Sigmoid colon (tissue), 7 donors: ENCODE measurements around the gene USH1G. TPM values are rescaled to one million over a fixed set of nuclear protein-coding genes. Genes with fewer than 3 reads are reported as not detected.

ENCODE experiments used
- DNase-seq: peaks from one replicate; pipeline ENCODE4 v3.0.0-alpha.2; 2019
- H3K27ac ChIP-seq, 4 donors: fragments of 200-600 bp; sonication (generic); one replicate each; pipeline ENCODE4 v1.5.1; 2016 to 2019; ENCODE audit warnings: mild to moderate bottlenecking in 1 of 4
- H3K27me3 ChIP-seq, 3 donors: fragments of 200-600 bp; sonication (generic); one replicate each; pipeline ENCODE4 v1.5.1; 2019; ENCODE audit warnings: mild to moderate bottlenecking in 1 of 3
- H3K36me3 ChIP-seq, 4 donors: fragments of 200-600 bp; sonication (generic); one replicate each; pipeline ENCODE4 v1.5.1; 2016 to 2019
- H3K4me1 ChIP-seq, 4 donors: fragments of 200-600 bp; sonication (generic); one replicate each; pipeline ENCODE4 v1.5.1; 2017 to 2019
- H3K4me3 ChIP-seq, 4 donors: fragments of 200-600 bp; sonication (generic); one replicate each; pipeline ENCODE4 v1.5.1; 2017 to 2019; ENCODE audit warnings: mild to moderate bottlenecking in 2 of 4, moderate library complexity in 1 of 4
- H3K9me3 ChIP-seq, 4 donors: fragments of 200-600 bp in 3 of 4; sonication (generic) in 3 of 4; one replicate each; pipeline versions ENCODE4 v1.5.1 to v1.6.1; 2013 to 2019
- CTCF ChIP-seq, 4 experiments: fragments of 450-650 bp in 3 of 4; fragments of 200-600 bp in 1 of 4; IDR thresholded peaks; one replicate each; pipeline ENCODE4 v1.5.1; 2016 to 2019; ENCODE audit warnings: antibody characterized with exemption in 4 of 4, mild to moderate bottlenecking in 3 of 4, moderate library complexity in 2 of 4
- EP300 ChIP-seq, 4 donors: sonication (generic); formaldehyde crosslinking; IDR thresholded peaks; one replicate each; pipeline ENCODE4 v1.6.1; 2017; ENCODE audit warnings: antibody characterized with exemption in 4 of 4
- POLR2A ChIP-seq, 2 donors: fragments of 450-650 bp; IDR thresholded peaks; one replicate each; pipeline ENCODE4 v1.6.1; 2016; ENCODE audit warnings: antibody characterized with exemption in 2 of 2, mild to moderate bottlenecking in 2 of 2, moderate library complexity in 2 of 2
- POLR2AphosphoS5 ChIP-seq, 4 donors: sonication (generic); formaldehyde crosslinking; IDR thresholded peaks; one replicate each; pipeline ENCODE4 v1.6.1; 2017; ENCODE audit warnings: antibody characterized with exemption in 4 of 4
- WGBS, 2 donors: extraction: QIAGEN DNeasy Blood & Tissue Kit; methylation state at CpG; one replicate each; pipeline ENCODE4 v1.1.7; 2013; 5-methylcytosine and 5-hydroxymethylcytosine counted together
- intact Hi-C: fragments of 100-400 bp; cut with DNase I; formaldehyde crosslinking; loops from one replicate; pipeline ENCODE4 v1.15.1; 2023
- polyA plus RNA-seq, 3 donors: library from polyadenylated mRNA; stranded (reverse); fragments of 200-250 nt; gene quantifications; one replicate each; pipeline ENCODE4 v1.2.3, GENCODE V29; 2013
- total RNA-seq, 4 donors: library from RNA; depleted of rRNA; stranded (reverse); fragments of >200 nt; gene quantifications; one replicate each; pipeline ENCODE4 v1.1.0, GENCODE V29; 2016
- donor health status: healthy with polysubstance abuse.
- donor health status: Bipolar disorder and iron deficiency.
- donor health status: healthy.

The USH1G gene
- total and polyA plus RNA-seq, 7 donors: 0.09 TPM; not detected in 6

GRCh38 chr17:74874615-74875037, 48.4 kb downstream of the USH1G start:
- Histone ChIP-seq H3K27ac (no peak overlapping the region), H3K27me3 (peaks cover 0 to 12% (median 0%) of the 10 kb centered on the region in 3 donors), H3K9me3 (no peaks in the 10 kb centered on the region), H3K4me3 (no peak overlapping the region), H3K4me1 (peaks cover 0 to 20% (median 13%) of the 10 kb centered on the region in 4 donors), H3K36me3 (no peaks in the 10 kb centered on the region)
- 96 to 98% methylated on average over 5 of the region's 5 CpGs for WGBS, 2 donors
- no peak for DNase-seq
- TF ChIP-seq CTCF (IDR thresholded peaks at IDR 0.05): no peak
- no peak for TF ChIP-seq POLR2AphosphoS5 (IDR thresholded peaks at IDR 0.05)
- no peak for TF ChIP-seq EP300 (IDR thresholded peaks at IDR 0.05)
- no peak for TF ChIP-seq POLR2A (IDR thresholded peaks at IDR 0.05)
- intact Hi-C loops: loop anchor here (5.0 kb wide), 1 partner anchor 97 kb away; the partner anchor contains the start of gene NAT9

GRCh38 chr17:74873874-74874614, 49.0 kb downstream of the USH1G start:
- TF ChIP-seq POLR2A (IDR thresholded peaks at IDR 0.05): peak in 1 of 2 donors; percentile 16
- no peak for TF ChIP-seq POLR2AphosphoS5 (IDR thresholded peaks at IDR 0.05)
- Histone ChIP-seq H3K36me3 (no peaks in the 10 kb centered on the region), H3K27me3 (peaks cover 0 to 12% (median 0%) of the 10 kb centered on the region in 3 donors), H3K9me3 (no peaks in the 10 kb centered on the region), H3K4me3 (peak overlapping the region; percentile 43 to 63 (median 58)), H3K27ac (peak overlapping the region; percentile 82 to 95 (median 90)), H3K4me1 (peaks cover 0 to 20% (median 13%) of the 10 kb centered on the region in 4 donors)
- DNase-seq: no peak
- intact Hi-C loops: loop anchor here (2.0 to 5.0 kb wide), 2 partner anchors 97 to 125 kb away; partner anchors contain the start of genes NAT9 and NHERF1
- WGBS, 2 donors: 57 to 61% methylated on average over 6 of the region's 6 CpGs

- 0% methylated on average over 55 of the region's 55 CpGs for WGBS, 2 donors
- Histone ChIP-seq H3K9me3 (no peaks in the 10 kb centered on the region), H3K4me3 (peak overlapping the region; percentile 49 to 63 (median 58)), H3K4me1 (peaks cover 0 to 20% (median 13%) of the 10 kb centered on the region in 4 donors), H3K27me3 (peaks cover 0 to 7% (median 0%) of the 10 kb centered on the region in 3 donors), H3K27ac (peak overlapping the region; percentile 82 to 95 (median 90)), H3K36me3 (no peaks in the 10 kb centered on the region)
- TF ChIP-seq CTCF (IDR thresholded peaks at IDR 0.05) (no peak), EP300 (IDR thresholded peaks at IDR 0.05) (peak in 1 of 4 donors; percentile 75), POLR2AphosphoS5 (IDR thresholded peaks at IDR 0.05) (peak; percentile 97 to 99 (median 98)), POLR2A (IDR thresholded peaks at IDR 0.05) (peak; percentile 97 to 99)
- intact Hi-C loops: loop anchor here (2.0 to 5.0 kb wide), 2 partner anchors 96 to 124 kb away; partner anchors contain the start of genes NAT9 and NHERF1
- peak; percentile 100 for DNase-seq
Observed at GRCh38 chr17:74873037-74873873, 49.8 kb downstream of the USH1G start.

- DNase-seq: no peak
- Histone ChIP-seq H3K27me3 (no peaks in the 10 kb centered on the region), H3K9me3 (no peaks in the 10 kb centered on the region), H3K4me3 (peak within 1 kb of the TSS; percentile 49 to 63 (median 58)), H3K27ac (peak within 1 kb of the TSS; percentile 82 to 95 (median 90)), H3K4me1 (peaks cover 0 to 20% (median 13%) of the 10 kb centered on the region in 4 donors), H3K36me3 (no peaks in the 10 kb centered on the region)
- peak; percentile 72 to 86 (median 82) for TF ChIP-seq POLR2AphosphoS5 (IDR thresholded peaks at IDR 0.05)
- TF ChIP-seq POLR2A (IDR thresholded peaks at IDR 0.05): peak; percentile 36 to 73
- TF ChIP-seq EP300 (IDR thresholded peaks at IDR 0.05): no peak
- no peak for TF ChIP-seq CTCF (IDR thresholded peaks at IDR 0.05)
- 6% methylated on average over 38 of the region's 38 CpGs for WGBS, 2 donors
- intact Hi-C loops: loop anchor here (2.0 to 5.0 kb wide), 2 partner anchors 95 to 124 kb away; partner anchors contain the start of genes NAT9 and NHERF1
Observed at GRCh38 chr17:74872313-74873036, 50.6 kb downstream of the USH1G start, which contains the start of gene FDXR. FDXR (minus strand) TSS chr17:74872994; CDS start chr17:74872944, 50 bp downstream.
